Fibroblast of upper back skin (primary cell): Measurements from ENCODE around the gene DHRS9.
"Not testable (repeated sequence)": the region's sequence is repeated elsewhere in the genome, so short reads cannot be mapped to it uniquely, and the experiment has no call there.

ENCODE experiments used
- DNase-seq: peaks from one replicate; pipeline ENCODE4 v3.0.0-alpha.2; 2013

The DHRS9 gene

GRCh38 chr2:169069341-169069740 lies at the start of gene DHRS9:
Gene DHRS9 (plus strand): TSS chr2:169069563. CDS start chr2:169081582, 12,019 bp downstream.
- peak; percentile 34 for DNase-seq

DNA sequence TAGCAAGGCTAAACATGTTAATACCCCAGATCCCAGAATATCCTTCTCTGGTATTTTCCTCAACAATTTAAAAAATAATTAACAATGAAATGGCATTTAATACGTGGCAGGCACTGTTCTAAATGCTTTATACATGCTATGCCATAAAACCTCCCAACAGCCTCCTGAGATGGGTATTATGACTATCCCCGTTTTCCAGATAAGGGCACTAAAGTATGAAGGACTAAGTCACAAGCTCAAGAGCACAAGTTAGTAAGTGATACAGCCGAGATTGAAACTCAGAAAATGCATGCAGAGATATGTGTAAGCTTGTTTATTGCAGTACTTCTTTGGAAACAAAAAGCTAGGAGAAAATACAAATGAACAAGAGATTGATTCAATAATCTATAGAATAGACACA lies 46.2 kb upstream of the DHRS9 start:
- DNase-seq = no peak

- no peak for DNase-seq
Measured at GRCh38 chr2:169026056-169026455, 43.3 kb upstream of the DHRS9 start.

GRCh38 chr2:169027234-169027633 lies 42.1 kb upstream of the DHRS9 start:
- DNase-seq = no peak

GRCh38 chr2:169029341-169029740 lies 40.0 kb upstream of the DHRS9 start:
- DNase-seq = no peak

GRCh38 chr2:169031202-169031601 lies 38.2 kb upstream of the DHRS9 start, which contains the start of gene ABCB11:
Gene ABCB11 (minus strand): TSS chr2:169031324. CDS start chr2:169018125, 13,199 bp downstream.
- no peak for DNase-seq

DNA sequence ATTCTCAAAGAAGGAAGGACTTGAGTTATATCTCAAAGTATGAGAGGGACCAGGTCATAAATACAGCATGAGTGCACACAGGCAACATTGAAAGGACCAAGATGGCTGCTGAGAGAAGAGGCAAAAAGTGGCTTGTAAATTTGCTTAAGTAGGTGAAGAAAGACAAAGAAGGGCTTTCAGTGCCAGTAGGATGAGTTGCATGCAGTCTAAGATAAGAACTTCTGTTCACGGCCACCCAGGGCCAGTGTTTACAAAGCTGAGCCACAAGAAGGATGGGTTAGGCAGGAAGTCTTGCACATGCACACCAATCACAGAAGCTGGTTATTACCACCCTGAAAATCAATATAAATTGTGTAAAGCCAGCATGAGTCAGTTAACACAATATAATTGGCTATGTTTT lies 35.1 kb upstream of the DHRS9 start:
- no peak for DNase-seq

GRCh38 chr2:169034984-169035544 lies 34.3 kb upstream of the DHRS9 start:
- no peak for DNase-seq

- no peak for DNase-seq
Measured at GRCh38 chr2:169035887-169036286, 33.5 kb upstream of the DHRS9 start.

DNA sequence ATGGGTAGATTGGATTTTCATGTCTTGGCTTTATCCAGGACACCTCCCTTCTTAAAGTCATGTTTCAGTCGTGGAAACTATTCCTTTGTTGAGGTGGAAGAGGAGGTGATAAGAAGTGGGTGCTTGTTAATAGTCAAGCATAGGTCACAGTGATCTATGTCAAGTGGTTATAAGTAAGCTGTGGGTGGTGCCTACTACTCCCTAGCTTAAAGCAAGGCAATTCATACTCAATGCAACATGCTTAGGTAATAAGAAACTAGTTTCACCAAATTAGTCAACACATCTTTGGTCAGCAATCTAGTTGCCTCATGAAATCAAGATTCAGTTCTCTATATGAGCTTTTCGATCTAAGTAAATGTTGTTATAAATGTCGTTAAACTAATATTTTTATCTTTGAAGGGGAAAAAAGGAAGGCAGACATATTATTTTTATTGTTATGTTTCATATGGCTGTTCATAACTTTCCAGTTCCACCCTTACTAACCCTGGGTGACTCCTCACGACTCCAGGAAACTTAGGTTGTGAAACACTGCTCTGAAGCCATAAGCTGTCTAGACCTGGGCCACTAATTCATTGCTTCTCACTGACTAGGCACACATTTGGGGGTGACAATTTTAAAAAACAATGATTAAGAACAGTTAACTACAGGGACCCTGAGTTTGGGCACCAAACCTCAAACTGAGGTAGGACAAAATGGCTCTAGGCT lies 32.5 kb upstream of the DHRS9 start:
- DNase-seq = no peak

DNA sequence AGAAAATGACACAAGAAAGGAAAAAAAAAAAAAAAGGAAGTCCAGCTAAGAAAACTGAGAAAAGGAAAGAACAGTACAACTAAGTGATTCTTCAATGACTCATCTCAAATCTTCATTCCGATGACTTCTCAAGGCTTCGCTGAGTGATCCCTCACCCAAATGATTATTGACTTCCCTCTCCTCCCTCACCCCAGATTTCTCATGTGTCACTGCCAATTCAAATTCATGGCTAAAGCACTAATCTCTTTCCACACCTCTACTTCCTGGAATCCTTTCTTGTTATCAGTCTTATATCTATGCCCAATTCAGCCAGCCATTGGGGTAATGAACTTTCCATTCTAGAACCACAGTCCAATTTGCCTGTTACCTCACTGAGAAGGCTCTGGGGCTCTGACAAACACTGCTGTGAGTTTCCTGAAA lies 31.0 kb upstream of the DHRS9 start:
- peak; percentile 1 for DNase-seq

DNA sequence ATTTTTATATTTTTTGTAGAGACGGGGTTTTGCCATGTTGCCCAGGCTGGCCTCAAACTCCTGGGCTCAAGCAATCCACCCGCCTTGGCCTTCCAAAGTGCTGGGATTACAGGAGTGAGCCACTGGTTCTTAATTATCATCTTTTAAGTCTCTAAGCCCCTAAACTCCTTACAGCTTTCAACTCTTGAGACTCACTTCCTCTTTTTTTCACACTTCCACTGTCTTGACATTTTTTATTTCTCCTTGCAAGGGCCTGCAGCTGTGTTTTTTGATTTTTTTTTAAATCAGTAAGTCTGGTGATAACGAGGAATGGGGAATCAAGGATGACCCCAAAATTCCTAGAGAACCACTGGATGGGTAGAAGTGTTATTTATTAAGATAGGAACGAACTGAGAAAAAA lies 29.7 kb upstream of the DHRS9 start:
- DNase-seq = no peak

DNA sequence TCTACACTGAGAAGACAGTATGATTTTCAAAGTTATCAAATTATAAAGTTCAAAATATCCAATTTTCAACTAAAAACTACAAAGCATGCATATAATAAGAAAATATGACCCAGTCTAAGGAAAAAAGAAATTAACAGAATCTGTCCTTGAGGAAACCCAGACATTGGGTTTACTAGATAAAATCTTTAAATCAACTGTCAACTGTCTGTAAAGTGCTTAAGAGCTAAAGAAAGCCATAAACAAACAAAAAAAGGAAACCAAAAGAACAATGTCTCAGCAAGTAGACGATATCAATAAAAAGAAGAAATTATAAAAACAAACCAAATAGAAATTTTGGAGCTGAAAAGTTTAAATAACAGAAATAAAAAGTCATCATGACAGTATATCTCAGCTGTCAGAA lies 27.8 kb upstream of the DHRS9 start:
- no peak for DNase-seq

GRCh38 chr2:169042856-169043255 lies 26.5 kb upstream of the DHRS9 start:
- no peak for DNase-seq

GRCh38 chr2:169046440-169047151 lies 22.8 kb upstream of the DHRS9 start:
- DNase-seq = no peak

DNA sequence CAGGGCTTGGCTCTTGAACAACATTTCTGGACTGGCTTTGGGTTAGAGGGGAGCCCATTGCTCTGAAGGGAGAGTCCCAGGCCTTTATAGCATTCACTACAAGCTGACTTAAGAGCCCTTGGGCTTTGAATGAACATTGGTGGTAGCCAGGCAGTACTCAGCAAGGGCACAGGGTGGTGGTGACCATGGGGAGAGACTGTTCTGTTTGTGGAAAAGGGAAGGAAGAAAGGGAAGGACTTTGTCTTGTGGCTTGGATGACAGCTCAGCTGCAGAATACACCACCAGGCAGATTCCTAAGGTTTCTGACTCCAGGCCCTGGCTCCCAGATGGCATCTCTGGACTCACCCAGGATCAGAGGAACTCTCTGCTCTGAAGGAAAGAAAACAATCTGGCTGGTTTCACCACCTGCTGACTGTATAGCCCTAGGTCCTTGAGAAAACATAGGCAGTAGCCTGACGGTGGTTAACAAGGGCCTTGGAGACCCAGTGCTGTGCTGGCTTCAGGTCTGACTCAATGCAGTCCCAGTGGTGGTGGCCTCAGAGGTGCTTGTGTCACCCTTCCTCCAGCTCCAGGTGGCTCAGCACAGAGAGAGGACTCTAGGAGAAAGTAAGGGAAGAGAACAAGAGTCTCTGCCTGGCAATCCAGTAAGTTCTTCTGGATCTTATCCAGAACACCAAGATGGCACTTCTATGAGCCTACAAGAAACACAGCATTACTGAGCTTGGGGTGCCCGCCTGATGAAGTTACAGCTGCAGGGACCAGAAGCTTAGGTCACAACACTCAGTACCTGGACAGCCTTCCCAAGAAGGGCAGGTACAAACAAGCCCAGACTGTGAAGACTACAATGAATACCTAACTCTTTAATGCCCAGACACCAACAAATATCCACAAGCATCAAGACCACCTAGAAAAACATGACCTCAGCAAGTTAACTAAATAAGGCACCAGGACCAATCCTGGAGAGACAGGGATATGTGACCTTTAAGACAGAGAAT lies 21.8 kb upstream of the DHRS9 start:
- no peak for DNase-seq

- no peak for DNase-seq
Measured at GRCh38 chr2:169049142-169049541, 20.2 kb upstream of the DHRS9 start.

- no peak for DNase-seq
Measured at GRCh38 chr2:169050476-169051240, 18.7 kb upstream of the DHRS9 start.

DNA sequence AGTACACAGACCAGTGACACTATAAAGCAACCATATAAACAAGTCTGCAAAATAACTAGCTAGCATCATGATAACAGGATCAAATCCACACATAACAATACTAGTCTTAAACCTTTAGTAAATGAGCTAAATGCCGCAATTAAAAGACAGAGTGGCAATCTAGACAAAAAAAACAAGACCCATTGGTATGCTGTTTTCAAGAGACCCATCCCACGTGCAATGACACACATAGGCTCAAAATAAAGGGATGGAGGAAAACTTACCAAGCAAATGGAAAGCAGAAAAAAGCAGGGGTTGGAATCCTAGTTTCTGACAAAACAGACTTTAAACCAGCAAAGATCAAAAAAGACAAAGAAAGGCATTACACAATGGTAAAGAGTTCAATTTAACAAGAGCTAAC lies 14.8 kb upstream of the DHRS9 start:
- DNase-seq = not testable (repeated sequence)

GRCh38 chr2:169064199-169064598 lies 5.2 kb upstream of the DHRS9 start:
- DNase-seq = not testable (repeated sequence)

DNA sequence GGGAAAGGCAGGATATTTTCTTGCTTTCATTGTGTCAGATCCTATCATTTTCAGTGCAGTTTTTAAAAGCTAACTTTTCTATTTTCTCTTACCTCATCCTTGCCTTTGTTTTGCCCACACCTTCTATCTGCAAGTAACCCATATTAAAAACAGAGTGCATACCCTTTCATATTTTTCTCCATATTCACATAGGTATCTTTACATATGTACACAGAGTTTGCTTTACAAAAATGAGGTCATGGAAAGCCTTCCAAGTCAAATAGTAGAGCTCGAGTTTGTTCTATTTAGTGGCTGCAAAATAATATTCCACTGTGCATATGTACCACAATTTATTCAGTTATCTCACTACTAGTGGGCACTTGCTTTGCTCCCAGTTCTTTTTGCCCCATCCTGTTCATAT lies 3.9 kb upstream of the DHRS9 start:
- no peak for DNase-seq
